WTC11 (cell line): ENCODE measurements around the gene FUT7. TPM values are rescaled to one million over a fixed set of nuclear protein-coding genes. Genes with fewer than 3 reads are reported as not detected.

Experiments
- ATAC-seq: fragments of 200-7000 bp; cut with Tn5 transposase; 2 replicates; pipeline ENCODE4 v1.10.0; 2021; ENCODE audit warnings: mild to moderate bottlenecking, moderate library complexity
- CTCF ChIA-PET: fragments of 300-600 bp; sonication (Branson Sonifier 250); formaldehyde crosslinking; loops from one replicate; lab custom pipeline; 2021; ENCODE audit warnings: antibody characterized with exemption; lab: Charles Lee
- POLR2A ChIA-PET: fragments of 350-600 bp; sonication (Branson Sonifier 250); formaldehyde crosslinking; loops from one replicate; lab custom pipeline; 2021; ENCODE audit warnings: antibody characterized with exemption; lab: Charles Lee
- DNase-seq: peaks from one replicate; pipeline ENCODE4 v3.0.0; 2021; ENCODE audit warnings: low spot score
- H3K27ac Mint-ChIP-seq: 2 replicates; pipeline ENCODE4 v1.8.0; 2021; ENCODE audit warnings: mixed read lengths
- H3K27me3 Mint-ChIP-seq: 2 replicates; pipeline ENCODE4 v1.8.0; 2021; ENCODE audit warnings: low read depth, mild to moderate bottlenecking, moderate library complexity, mixed read lengths
- H3K36me3 Mint-ChIP-seq: 2 replicates; pipeline ENCODE4 v1.8.0; 2021; ENCODE audit warnings: mixed read lengths
- H3K4me1 Mint-ChIP-seq: 2 replicates; pipeline ENCODE4 v1.8.0; 2022; ENCODE audit warnings: mixed read lengths
- H3K4me3 Mint-ChIP-seq: 2 replicates; pipeline ENCODE4 v1.8.0; 2021; ENCODE audit warnings: mild to moderate bottlenecking, moderate library complexity, mixed read lengths
- H3K9me3 Mint-ChIP-seq: 2 replicates; pipeline ENCODE4 v1.8.0; 2021; ENCODE audit warnings: mixed read lengths
- CREB1 ChIP-seq: sonication (generic); formaldehyde crosslinking; IDR thresholded peaks from 2 replicates; pipeline ENCODE4 v1.8.0; 2023; ENCODE audit warnings: mild to moderate bottlenecking, missing genetic modification reagents
- FOXP1 ChIP-seq: sonication (generic); formaldehyde crosslinking; IDR thresholded peaks from 2 replicates; pipeline ENCODE4 v1.8.0; 2022; ENCODE audit warnings: missing genetic modification reagents, mild to moderate bottlenecking, moderate library complexity, borderline replicate concordance
- GTF2I ChIP-seq: fragments of 250-450 bp; sonication (Bioruptor Pico); conservative IDR thresholded peaks from 2 replicates; pipeline ENCODE4 v1.4.0; 2021; ENCODE audit warnings: mild to moderate bottlenecking
- KAT7 ChIP-seq: sonication (generic); formaldehyde crosslinking; IDR thresholded peaks from 2 replicates; pipeline ENCODE4 v1.8.1; 2023; ENCODE audit warnings: missing genetic modification reagents, mild to moderate bottlenecking, borderline replicate concordance
- NFATC4 ChIP-seq: fragments of 250-450 bp; sonication (Bioruptor Pico); IDR thresholded peaks from 2 replicates; pipeline ENCODE4 v1.9.0; 2021; ENCODE audit warnings: mild to moderate bottlenecking
- NFE2L1 ChIP-seq: sonication (generic); formaldehyde crosslinking; IDR thresholded peaks from 2 replicates; pipeline ENCODE4 v1.8.1; 2023; ENCODE audit warnings: missing genetic modification reagents
- NR1H2 ChIP-seq: sonication (generic); formaldehyde crosslinking; IDR thresholded peaks from 2 replicates; pipeline ENCODE4 v1.9.0; 2021; ENCODE audit warnings: mild to moderate bottlenecking, moderate library complexity, missing genetic modification reagents
- SMAD3 ChIP-seq: sonication (generic); formaldehyde crosslinking; IDR thresholded peaks from 2 replicates; pipeline ENCODE4 v1.8.0; 2022; ENCODE audit warnings: missing genetic modification reagents, mild to moderate bottlenecking, borderline replicate concordance
- SMAD4 ChIP-seq: sonication (generic); formaldehyde crosslinking; IDR thresholded peaks from 2 replicates; pipeline ENCODE4 v1.8.0; 2022; ENCODE audit warnings: mild to moderate bottlenecking, missing genetic modification reagents
- TCF7 ChIP-seq: sonication (generic); formaldehyde crosslinking; IDR thresholded peaks from 2 replicates; pipeline ENCODE4 v1.8.0; 2022; ENCODE audit warnings: mild to moderate bottlenecking, low read depth, missing genetic modification reagents, moderate library complexity
- ZNF121 ChIP-seq: sonication (generic); formaldehyde crosslinking; IDR thresholded peaks from 2 replicates; pipeline ENCODE4 v1.8.0; 2023; ENCODE audit warnings: missing genetic modification reagents
- ZNF263 ChIP-seq: sonication (generic); formaldehyde crosslinking; IDR thresholded peaks from 2 replicates; pipeline ENCODE4 v1.8.1; 2022; ENCODE audit warnings: low read depth, mild to moderate bottlenecking, moderate library complexity, missing genetic modification reagents
- ZNF317 ChIP-seq: sonication (generic); formaldehyde crosslinking; IDR thresholded peaks from 2 replicates; pipeline ENCODE4 v1.8.1; 2023; ENCODE audit warnings: low read depth, mild to moderate bottlenecking, moderate library complexity, missing genetic modification reagents, borderline replicate concordance
- ZNF416 ChIP-seq: fragments of 250-450 bp; sonication (Bioruptor Pico); IDR thresholded peaks from 2 replicates; pipeline ENCODE4 v1.9.0; 2021; ENCODE audit warnings: mild to moderate bottlenecking, inconsistent platforms
- total RNA-seq: library from RNA; stranded (reverse); gene quantifications from 3 replicates; pipeline ENCODE4 v1.2.3, GENCODE V29; 2021
- TF ChIP-seq, protein P1 (sequence below): sonication (generic); formaldehyde crosslinking; IDR thresholded peaks from 2 replicates; pipeline ENCODE4 v1.8.0; 2023; ENCODE audit warnings: missing genetic modification reagents, mild to moderate bottlenecking, borderline replicate concordance
- TF ChIP-seq, protein P2 (sequence below): sonication (generic); formaldehyde crosslinking; IDR thresholded peaks from 2 replicates; pipeline ENCODE4 v1.8.1; 2022; ENCODE audit warnings: mild to moderate bottlenecking, moderate library complexity, missing genetic modification reagents
- TF ChIP-seq, protein P3 (sequence below): fragments of 250-450 bp; sonication (Bioruptor Pico); conservative IDR thresholded peaks from 2 replicates; pipeline ENCODE4 v1.9.0; 2021; ENCODE audit warnings: mild to moderate bottlenecking
- TF ChIP-seq, protein P4 (sequence below): fragments of 250-450 bp; sonication (Bioruptor Pico); IDR thresholded peaks from 2 replicates; pipeline ENCODE4 v1.9.0; 2021; ENCODE audit warnings: moderate library complexity, mild to moderate bottlenecking, inconsistent platforms, borderline replicate concordance

The FUT7 gene
- total RNA-seq, 1 experiment from 2014 or later: not detected

DNA sequence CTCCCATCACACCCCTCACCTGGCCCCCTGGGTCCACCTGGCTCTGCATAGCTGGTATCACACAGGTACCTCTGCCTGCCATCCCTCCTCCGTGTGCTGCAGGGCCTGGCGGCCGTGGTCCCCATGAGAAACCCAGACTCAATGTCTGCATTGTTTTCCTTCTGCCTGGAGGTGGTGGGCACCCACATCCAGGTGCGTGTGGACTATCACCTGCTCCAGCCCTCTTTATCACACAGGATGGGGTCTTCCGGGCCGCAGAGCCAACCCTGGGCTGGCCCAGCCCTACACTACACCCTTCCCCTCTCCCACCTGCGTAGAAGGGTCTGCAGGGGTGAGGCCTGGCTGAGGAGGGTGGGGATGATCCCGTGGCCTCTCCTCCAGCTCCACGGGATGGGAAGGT is 7.0 kb upstream of the FUT7 start:
- POLR2A ChIA-PET: no interaction called here
- no peak overlapping the region for H3K27ac Mint-ChIP-seq
- ATAC-seq (no peak), DNase-seq (no peak)
- no peaks in the 10 kb centered on the region for H3K4me1 Mint-ChIP-seq
- H3K9me3 Mint-ChIP-seq: no peaks in the 10 kb centered on the region
- CTCF ChIA-PET: interaction anchor here (0.6 to 4.6 kb wide), 3 partner anchors 10 to 185 kb away, joined by 3 to 23 read pairs (median 4); no protein-coding TSS in a partner anchor
- H3K27me3 Mint-ChIP-seq: no peaks in the 10 kb centered on the region
- TF ChIP-seq, protein P1, sequence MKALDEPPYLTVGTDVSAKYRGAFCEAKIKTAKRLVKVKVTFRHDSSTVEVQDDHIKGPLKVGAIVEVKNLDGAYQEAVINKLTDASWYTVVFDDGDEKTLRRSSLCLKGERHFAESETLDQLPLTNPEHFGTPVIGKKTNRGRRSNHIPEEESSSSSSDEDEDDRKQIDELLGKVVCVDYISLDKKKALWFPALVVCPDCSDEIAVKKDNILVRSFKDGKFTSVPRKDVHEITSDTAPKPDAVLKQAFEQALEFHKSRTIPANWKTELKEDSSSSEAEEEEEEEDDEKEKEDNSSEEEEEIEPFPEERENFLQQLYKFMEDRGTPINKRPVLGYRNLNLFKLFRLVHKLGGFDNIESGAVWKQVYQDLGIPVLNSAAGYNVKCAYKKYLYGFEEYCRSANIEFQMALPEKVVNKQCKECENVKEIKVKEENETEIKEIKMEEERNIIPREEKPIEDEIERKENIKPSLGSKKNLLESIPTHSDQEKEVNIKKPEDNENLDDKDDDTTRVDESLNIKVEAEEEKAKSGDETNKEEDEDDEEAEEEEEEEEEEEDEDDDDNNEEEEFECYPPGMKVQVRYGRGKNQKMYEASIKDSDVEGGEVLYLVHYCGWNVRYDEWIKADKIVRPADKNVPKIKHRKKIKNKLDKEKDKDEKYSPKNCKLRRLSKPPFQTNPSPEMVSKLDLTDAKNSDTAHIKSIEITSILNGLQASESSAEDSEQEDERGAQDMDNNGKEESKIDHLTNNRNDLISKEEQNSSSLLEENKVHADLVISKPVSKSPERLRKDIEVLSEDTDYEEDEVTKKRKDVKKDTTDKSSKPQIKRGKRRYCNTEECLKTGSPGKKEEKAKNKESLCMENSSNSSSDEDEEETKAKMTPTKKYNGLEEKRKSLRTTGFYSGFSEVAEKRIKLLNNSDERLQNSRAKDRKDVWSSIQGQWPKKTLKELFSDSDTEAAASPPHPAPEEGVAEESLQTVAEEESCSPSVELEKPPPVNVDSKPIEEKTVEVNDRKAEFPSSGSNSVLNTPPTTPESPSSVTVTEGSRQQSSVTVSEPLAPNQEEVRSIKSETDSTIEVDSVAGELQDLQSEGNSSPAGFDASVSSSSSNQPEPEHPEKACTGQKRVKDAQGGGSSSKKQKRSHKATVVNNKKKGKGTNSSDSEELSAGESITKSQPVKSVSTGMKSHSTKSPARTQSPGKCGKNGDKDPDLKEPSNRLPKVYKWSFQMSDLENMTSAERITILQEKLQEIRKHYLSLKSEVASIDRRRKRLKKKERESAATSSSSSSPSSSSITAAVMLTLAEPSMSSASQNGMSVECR (CRISPR knock-in tag): no peak
- TF ChIP-seq, protein P2, sequence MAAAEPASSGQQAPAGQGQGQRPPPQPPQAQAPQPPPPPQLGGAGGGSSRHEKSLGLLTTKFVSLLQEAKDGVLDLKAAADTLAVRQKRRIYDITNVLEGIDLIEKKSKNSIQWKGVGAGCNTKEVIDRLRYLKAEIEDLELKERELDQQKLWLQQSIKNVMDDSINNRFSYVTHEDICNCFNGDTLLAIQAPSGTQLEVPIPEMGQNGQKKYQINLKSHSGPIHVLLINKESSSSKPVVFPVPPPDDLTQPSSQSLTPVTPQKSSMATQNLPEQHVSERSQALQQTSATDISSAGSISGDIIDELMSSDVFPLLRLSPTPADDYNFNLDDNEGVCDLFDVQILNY (CRISPR knock-in tag): no peak
- no peak for TF ChIP-seq SMAD4 (CRISPR knock-in tag)
- H3K4me3 Mint-ChIP-seq: no peak overlapping the region
- peaks cover 5% of the 10 kb centered on the region; the same call in 1 of the 2 replicates for H3K36me3 Mint-ChIP-seq

DNA sequence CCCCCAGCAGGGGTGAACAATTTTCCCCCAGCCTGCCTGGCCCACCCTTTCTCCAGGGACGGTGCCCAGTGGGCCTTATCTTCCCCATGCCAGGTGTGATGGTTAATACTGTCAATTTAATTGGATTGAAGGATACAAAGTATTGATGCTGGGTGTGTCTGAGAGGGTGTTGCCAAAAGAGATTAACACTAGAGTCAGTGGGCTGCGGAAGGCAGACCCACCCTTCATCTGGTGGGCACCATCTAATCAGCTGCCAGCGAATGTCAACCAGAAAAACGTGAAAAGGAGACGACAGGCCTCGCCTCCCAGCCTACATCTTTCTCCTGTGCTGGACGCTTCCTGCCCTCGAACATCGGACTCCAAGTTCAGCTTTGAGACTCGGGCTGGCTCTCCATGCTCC is 5.6 kb upstream of the FUT7 start:
- H3K27me3 Mint-ChIP-seq: no peaks in the 10 kb centered on the region
- ChIA-PET POLR2A (no interaction called here), CTCF (interaction anchor here (1.1 to 4.9 kb wide), 4 partner anchors 8 to 152 kb away, joined by 3 to 63 read pairs (median 14); partner anchors contain the start of genes NPDC1 and SSNA1)
- ATAC-seq (no peak), DNase-seq (no peak)
- H3K4me3 Mint-ChIP-seq: no peak overlapping the region
- no peak overlapping the region for H3K27ac Mint-ChIP-seq
- H3K9me3 Mint-ChIP-seq: no peaks in the 10 kb centered on the region
- TF ChIP-seq NFATC4 (CRISPR knock-in tag) (no peak), NFE2L1 (CRISPR knock-in tag) (no peak), CREB1 (CRISPR knock-in tag) (no peak), NR1H2 (CRISPR knock-in tag) (no peak)
- H3K4me1 Mint-ChIP-seq: no peaks in the 10 kb centered on the region
- peaks cover 5% of the 10 kb centered on the region; the same call in 1 of the 2 replicates for H3K36me3 Mint-ChIP-seq

DNA sequence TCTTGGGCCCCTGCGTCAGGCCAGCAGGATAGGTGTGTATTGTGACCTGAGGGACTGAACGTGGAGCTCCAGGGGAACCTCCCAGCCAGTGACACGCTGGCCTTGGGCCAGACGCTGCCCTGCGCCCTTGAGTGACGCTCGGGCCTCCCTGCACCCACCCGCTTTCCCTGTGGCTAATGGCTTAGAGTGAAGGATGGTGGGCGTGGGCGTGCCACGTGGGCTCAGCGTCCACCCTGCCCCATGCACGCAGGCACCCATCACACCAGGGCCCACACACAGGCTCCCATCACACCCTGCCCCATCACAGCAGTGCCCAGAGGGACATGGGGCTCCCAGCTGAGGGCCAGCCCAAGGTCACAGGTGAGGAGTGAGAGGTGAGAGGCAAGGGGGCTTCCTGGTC is 5.1 kb upstream of the FUT7 start:
- DNase-seq (no peak), ATAC-seq (no peak)
- H3K27me3 Mint-ChIP-seq: no peaks in the 10 kb centered on the region
- H3K4me3 Mint-ChIP-seq: no peak overlapping the region
- H3K4me1 Mint-ChIP-seq: no peaks in the 10 kb centered on the region
- POLR2A ChIA-PET: no interaction called here
- CTCF ChIA-PET: interaction anchor here (0.8 to 4.9 kb wide), 6 partner anchors 8 to 200 kb away, joined by 3 to 117 read pairs (median 14); partner anchors contain the start of genes NPDC1, PTGDS and SSNA1
- H3K36me3 Mint-ChIP-seq: peaks cover 5% of the 10 kb centered on the region; the same call in 1 of the 2 replicates
- TF ChIP-seq, protein P3, sequence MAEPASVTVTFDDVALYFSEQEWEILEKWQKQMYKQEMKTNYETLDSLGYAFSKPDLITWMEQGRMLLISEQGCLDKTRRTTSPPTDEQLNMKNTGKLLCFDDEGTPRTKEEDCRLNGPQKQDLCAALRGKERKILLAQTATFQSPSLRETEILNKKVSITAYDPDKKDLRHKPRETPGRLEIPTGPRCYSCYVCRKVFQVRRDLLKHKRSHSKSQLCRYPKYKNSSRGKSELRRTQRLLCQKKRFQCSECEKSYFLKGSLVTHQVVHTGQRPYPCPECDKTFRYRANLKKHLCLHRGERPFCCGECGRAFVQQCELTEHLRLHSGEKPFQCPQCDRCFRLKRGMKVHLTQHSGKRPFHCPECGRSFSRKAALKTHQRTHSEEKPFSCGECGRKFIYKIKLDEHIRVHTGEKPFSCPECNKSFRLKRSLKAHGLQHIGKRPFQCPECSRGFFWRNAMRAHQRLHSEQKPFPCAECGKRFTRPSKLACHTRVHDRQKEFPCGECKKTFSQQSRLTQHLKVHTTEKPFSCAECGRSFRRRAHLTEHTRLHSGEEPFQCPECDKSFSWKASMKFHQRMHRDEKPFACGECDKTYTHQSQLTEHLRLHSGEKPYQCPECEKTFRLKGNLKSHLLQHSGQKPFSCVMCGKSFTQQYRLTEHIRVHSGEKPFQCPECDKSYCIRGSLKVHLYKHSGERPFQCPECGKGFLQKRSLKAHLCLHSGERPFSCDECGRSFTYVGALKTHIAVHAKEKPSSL (CRISPR knock-in tag): no peak
- TF ChIP-seq TCF7 (CRISPR knock-in tag): no peak
- TF ChIP-seq, all 79 proteins: peak for 0
- Mint-ChIP-seq H3K9me3 (no peaks in the 10 kb centered on the region), H3K27ac (no peak overlapping the region)

DNA sequence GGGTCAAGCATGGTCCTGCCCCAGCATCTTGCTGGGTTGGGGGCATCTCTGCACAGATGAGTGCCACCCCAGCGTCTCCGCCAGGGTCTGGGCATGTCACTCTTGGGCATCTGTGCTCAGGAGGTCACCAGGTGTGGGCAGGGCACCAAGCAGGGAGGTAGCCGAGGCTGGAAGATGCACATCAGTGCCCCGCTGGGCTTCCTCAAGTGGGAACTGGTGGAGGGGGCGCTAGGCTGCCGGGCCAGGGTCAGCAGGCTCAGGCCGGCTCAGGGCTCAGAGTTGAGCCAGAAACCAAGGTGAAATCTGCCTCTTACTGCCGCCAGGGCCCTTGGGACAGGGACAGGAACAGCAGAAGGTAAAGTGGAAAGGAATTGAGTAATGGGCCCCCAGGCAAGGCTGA is 4.0 kb upstream of the FUT7 start:
- peaks cover 5% of the 10 kb centered on the region; the same call in 1 of the 2 replicates for H3K36me3 Mint-ChIP-seq
- POLR2A ChIA-PET: interaction anchor here (0.8 to 1.0 kb wide), 2 partner anchors 88 to 188 kb away, joined by 4 read pairs; no protein-coding TSS in a partner anchor
- ATAC-seq (no peak), DNase-seq (no peak)
- H3K27me3 Mint-ChIP-seq: no peaks in the 10 kb centered on the region
- no peaks in the 10 kb centered on the region for H3K4me1 Mint-ChIP-seq
- no peaks in the 10 kb centered on the region for H3K9me3 Mint-ChIP-seq
- CTCF ChIA-PET: interaction anchor here (0.6 to 4.9 kb wide), 78 partner anchors 8 to 387 kb away, joined by 3 to 151 read pairs (median 7); partner anchors contain the start of genes AJM1, C8G, CLIC3 and ENTPD2
- H3K27ac Mint-ChIP-seq: no peak overlapping the region
- H3K4me3 Mint-ChIP-seq: no peak overlapping the region
- TF ChIP-seq GTF2I (CRISPR knock-in tag) (no peak), ZNF263 (CRISPR knock-in tag) (no peak), NFATC4 (CRISPR knock-in tag) (no peak), SMAD3 (CRISPR knock-in tag) (no peak), FOXP1 (CRISPR knock-in tag) (no peak), ZNF416 (CRISPR knock-in tag) (no peak), KAT7 (CRISPR knock-in tag) (no peak), ZNF317 (CRISPR knock-in tag) (no peak), ZNF121 (no peak)
- TF ChIP-seq, protein P4, sequence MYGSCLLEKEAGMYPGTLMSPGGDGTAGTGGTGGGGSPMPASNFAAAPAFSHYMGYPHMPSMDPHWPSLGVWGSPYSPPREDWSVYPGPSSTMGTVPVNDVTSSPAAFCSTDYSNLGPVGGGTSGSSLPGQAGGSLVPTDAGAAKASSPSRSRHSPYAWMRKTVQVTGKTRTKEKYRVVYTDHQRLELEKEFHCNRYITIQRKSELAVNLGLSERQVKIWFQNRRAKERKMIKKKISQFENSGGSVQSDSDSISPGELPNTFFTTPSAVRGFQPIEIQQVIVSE (CRISPR knock-in tag): no peak
